ENCODE measurements around the gene FLNB. TPM values are rescaled to one million over a fixed set of nuclear protein-coding genes. Genes with fewer than 3 reads are reported as not detected.

FLNB gene
- total RNA-seq, 1 experiment from 2014 or later: 315 TPM

DNA sequence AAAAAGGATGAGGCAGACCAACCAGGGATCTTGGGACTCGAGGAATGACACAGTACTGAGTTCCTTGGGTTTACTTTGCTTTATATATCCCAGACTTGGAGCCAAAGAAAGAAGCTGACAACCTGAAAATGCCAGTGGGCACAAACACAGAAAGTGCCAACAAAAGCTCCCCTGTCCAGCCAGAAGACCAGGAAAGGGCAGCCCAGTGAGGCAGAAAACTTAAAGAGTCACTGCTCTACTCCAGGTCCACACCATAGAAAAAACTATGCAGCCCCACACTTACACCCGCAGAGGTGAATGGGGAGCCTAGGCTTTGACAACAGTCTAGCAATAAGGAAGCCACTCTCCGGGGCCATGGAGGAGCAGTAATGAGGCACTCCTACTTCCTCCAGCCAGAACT is 80.3 kb downstream of the FLNB start:
- CTCF ChIA-PET: no interaction called here

DNA sequence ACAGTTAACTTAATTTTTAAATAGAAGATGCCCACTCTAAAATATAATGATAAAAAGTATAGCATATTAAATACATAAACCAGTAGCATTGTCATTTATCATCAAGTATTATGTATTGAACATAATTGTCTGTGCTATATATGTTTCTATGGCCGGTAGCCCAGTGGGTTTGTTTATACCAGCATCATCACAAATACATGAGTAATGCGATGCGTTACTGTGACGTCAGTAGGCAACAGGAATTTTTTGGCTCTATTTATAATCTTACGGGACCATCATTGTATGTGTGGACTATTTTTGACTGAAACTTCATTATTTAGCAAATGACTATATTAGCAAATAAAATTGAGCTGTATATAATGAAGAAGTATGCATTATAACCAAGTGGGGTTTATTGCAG is 82.1 kb downstream of the FLNB start:
- Histone ChIP-seq H3K4me1 (peaks cover 4% of the 10 kb centered on the region), H3K27me3 (replicated peaks; ENCODE audit: control insufficient read depth, insufficient read depth, low read length) (no peaks in the 10 kb centered on the region), H3K4me3 (ENCODE audit: low read depth, low read length) (no peak overlapping the region), H3K36me3 (ENCODE audit: control insufficient read depth, insufficient read depth, low read length) (0 out of 2 replicates have a peak, but pooled peaks cover 3% of the 10 kb centered on the region), H3K9me3 (no peaks in the 10 kb centered on the region)
- BruUV-seq (replicated peaks): no TSS peak
- Mint-ChIP-seq H3K4me3 (ENCODE audit: unreplicated experiment) (no peak overlapping the region), H3K27ac (ENCODE audit: unreplicated experiment) (no peak overlapping the region), H3K9me3 (ENCODE audit: unreplicated experiment) (no peaks in the 10 kb centered on the region), H3K36me3 (ENCODE audit: insufficient read depth, unreplicated experiment) (peaks cover 89% of the 10 kb centered on the region), H3K4me1 (ENCODE audit: low read depth, unreplicated experiment) (peaks cover 8% of the 10 kb centered on the region), H3K27me3 (ENCODE audit: insufficient read depth, unreplicated experiment) (no peaks in the 10 kb centered on the region)
- ChIA-PET POLR2A (no interaction called here), CTCF (no interaction called here)
- intact Hi-C loops (cut with micrococcal nuclease; ENCODE audit: unreplicated experiment): no loop called here
- TF ChIP-seq, protein P1, sequence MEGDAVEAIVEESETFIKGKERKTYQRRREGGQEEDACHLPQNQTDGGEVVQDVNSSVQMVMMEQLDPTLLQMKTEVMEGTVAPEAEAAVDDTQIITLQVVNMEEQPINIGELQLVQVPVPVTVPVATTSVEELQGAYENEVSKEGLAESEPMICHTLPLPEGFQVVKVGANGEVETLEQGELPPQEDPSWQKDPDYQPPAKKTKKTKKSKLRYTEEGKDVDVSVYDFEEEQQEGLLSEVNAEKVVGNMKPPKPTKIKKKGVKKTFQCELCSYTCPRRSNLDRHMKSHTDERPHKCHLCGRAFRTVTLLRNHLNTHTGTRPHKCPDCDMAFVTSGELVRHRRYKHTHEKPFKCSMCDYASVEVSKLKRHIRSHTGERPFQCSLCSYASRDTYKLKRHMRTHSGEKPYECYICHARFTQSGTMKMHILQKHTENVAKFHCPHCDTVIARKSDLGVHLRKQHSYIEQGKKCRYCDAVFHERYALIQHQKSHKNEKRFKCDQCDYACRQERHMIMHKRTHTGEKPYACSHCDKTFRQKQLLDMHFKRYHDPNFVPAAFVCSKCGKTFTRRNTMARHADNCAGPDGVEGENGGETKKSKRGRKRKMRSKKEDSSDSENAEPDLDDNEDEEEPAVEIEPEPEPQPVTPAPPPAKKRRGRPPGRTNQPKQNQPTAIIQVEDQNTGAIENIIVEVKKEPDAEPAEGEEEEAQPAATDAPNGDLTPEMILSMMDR (IDR thresholded peaks at IDR 0.05; ENCODE audit: insufficient read depth in 1 of 2, low read depth in 1 of 2, low read length in 1 of 2, severe bottlenecking in 1 of 2, unreplicated experiment in 1 of 2): no peak
- DNase-seq: no peak

More for the DNA sequence above, 80.3 kb downstream of the FLNB start:
- no TSS peak for BruUV-seq (replicated peaks)
- intact Hi-C loops (cut with micrococcal nuclease; ENCODE audit: unreplicated experiment): no loop called here
- TF ChIP-seq, protein P1 (IDR thresholded peaks at IDR 0.05; ENCODE audit: insufficient read depth in 1 of 2, low read depth in 1 of 2, low read length in 1 of 2, severe bottlenecking in 1 of 2, unreplicated experiment in 1 of 2): no peak
- no peak for DNase-seq
- Histone ChIP-seq H3K9me3 (no peaks in the 10 kb centered on the region), H3K4me3 (ENCODE audit: low read depth, low read length) (no peak overlapping the region), H3K36me3 (ENCODE audit: control insufficient read depth, insufficient read depth, low read length) (0 out of 2 replicates have a peak, but pooled peaks cover 2% of the 10 kb centered on the region), H3K4me1 (peaks cover 18% of the 10 kb centered on the region), H3K27me3 (replicated peaks; ENCODE audit: control insufficient read depth, insufficient read depth, low read length) (no peaks in the 10 kb centered on the region)
- H3K9me3 Mint-ChIP-seq (ENCODE audit: unreplicated experiment): no peaks in the 10 kb centered on the region
- no peaks in the 10 kb centered on the region for H3K27me3 Mint-ChIP-seq (ENCODE audit: insufficient read depth, unreplicated experiment)
- H3K36me3 Mint-ChIP-seq (ENCODE audit: insufficient read depth, unreplicated experiment): peaks cover 92% of the 10 kb centered on the region
- H3K27ac Mint-ChIP-seq (ENCODE audit: unreplicated experiment): peak overlapping the region; percentile 12
- H3K4me1 Mint-ChIP-seq (ENCODE audit: low read depth, unreplicated experiment): peaks cover 23% of the 10 kb centered on the region
- H3K4me3 Mint-ChIP-seq (ENCODE audit: unreplicated experiment): no peak overlapping the region
- POLR2A ChIA-PET: no interaction called here

DNA sequence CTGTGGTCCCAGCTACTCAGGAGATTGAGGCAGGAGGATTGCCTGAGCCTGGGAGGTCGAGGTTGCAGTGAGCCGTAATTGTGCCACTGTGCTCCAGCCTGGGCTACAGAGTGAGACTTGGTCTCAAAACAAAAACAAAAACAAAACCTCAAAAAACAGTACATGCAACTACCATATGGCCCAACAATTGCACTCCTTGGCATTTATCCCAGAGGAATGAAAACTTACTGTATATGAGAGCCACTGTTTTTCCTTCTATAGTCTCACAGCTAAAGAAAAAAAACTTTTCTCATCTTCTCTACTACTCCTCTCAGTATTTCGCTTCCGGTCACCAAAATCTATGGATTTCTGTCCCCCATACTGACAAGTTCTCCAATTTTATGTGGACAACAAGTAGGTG is 84.3 kb downstream of the FLNB start:
- Mint-ChIP-seq H3K27ac (ENCODE audit: unreplicated experiment) (no peak overlapping the region), H3K4me3 (ENCODE audit: unreplicated experiment) (no peak overlapping the region), H3K9me3 (ENCODE audit: unreplicated experiment) (no peaks in the 10 kb centered on the region), H3K27me3 (ENCODE audit: insufficient read depth, unreplicated experiment) (no peaks in the 10 kb centered on the region), H3K4me1 (ENCODE audit: low read depth, unreplicated experiment) (no peaks in the 10 kb centered on the region), H3K36me3 (ENCODE audit: insufficient read depth, unreplicated experiment) (peaks cover 87% of the 10 kb centered on the region)
- Histone ChIP-seq H3K4me3 (ENCODE audit: low read depth, low read length) (no peak overlapping the region), H3K9me3 (no peaks in the 10 kb centered on the region), H3K4me1 (no peaks in the 10 kb centered on the region), H3K36me3 (ENCODE audit: control insufficient read depth, insufficient read depth, low read length) (peaks cover 8% of the 10 kb centered on the region), H3K27me3 (replicated peaks; ENCODE audit: control insufficient read depth, insufficient read depth, low read length) (no peaks in the 10 kb centered on the region)
- intact Hi-C loops (cut with micrococcal nuclease; ENCODE audit: unreplicated experiment): no loop called here
- CTCF ChIA-PET: no interaction called here
- TF ChIP-seq, protein P1 (IDR thresholded peaks at IDR 0.05; ENCODE audit: insufficient read depth in 1 of 2, low read depth in 1 of 2, low read length in 1 of 2, severe bottlenecking in 1 of 2, unreplicated experiment in 1 of 2): no peak
- DNase-seq: no peak
- BruUV-seq (replicated peaks): no TSS peak
- POLR2A ChIA-PET: no interaction called here

Measured in Caco-2 (cell line).